ENCODE data around the gene WFS1.

WFS1 gene

GRCh38 chr4:6281436-6282313 is 12.0 kb downstream of the WFS1 start:
- FAIRE-seq = no peak

GRCh38 chr4:6282314-6282771 is 12.7 kb downstream of the WFS1 start:
- FAIRE-seq = no peak

GRCh38 chr4:6283282-6283681 is 13.6 kb downstream of the WFS1 start:
- no peak for FAIRE-seq

GRCh38 chr4:6287017-6287788 is 17.6 kb downstream of the WFS1 start:
- no peak for FAIRE-seq

- no peak for FAIRE-seq
These were observed 18.7 kb downstream of the WFS1 start for GRCh38 chr4:6288342-6288741.

- no peak for FAIRE-seq
These were observed 19.2 kb downstream of the WFS1 start for GRCh38 chr4:6288871-6289270.

GRCh38 chr4:6290256-6290655 is 20.6 kb downstream of the WFS1 start:
- no peak for FAIRE-seq

- no peak for FAIRE-seq
These were observed 21.3 kb downstream of the WFS1 start for GRCh38 chr4:6290769-6291547.

- no peak for FAIRE-seq
These were observed 22.2 kb downstream of the WFS1 start for GRCh38 chr4:6291784-6292297.

- FAIRE-seq = no peak
These were observed 22.9 kb downstream of the WFS1 start for GRCh38 chr4:6292376-6293096.

GRCh38 chr4:6293097-6293445 is 23.4 kb downstream of the WFS1 start:
- FAIRE-seq = no peak

GRCh38 chr4:6293661-6294060 is 24.0 kb downstream of the WFS1 start:
- no peak for FAIRE-seq

GRCh38 chr4:6294705-6295421 is 25.2 kb downstream of the WFS1 start:
- FAIRE-seq = no peak

GRCh38 chr4:6295495-6295894 is 25.8 kb downstream of the WFS1 start:
- no peak for FAIRE-seq

GRCh38 chr4:6296026-6296425 is 26.4 kb downstream of the WFS1 start:
- no peak for FAIRE-seq

- FAIRE-seq = no peak
These were observed 27.7 kb downstream of the WFS1 start for GRCh38 chr4:6297266-6297815.

- no peak for FAIRE-seq
These were observed 28.4 kb downstream of the WFS1 start for GRCh38 chr4:6298035-6298434.

GRCh38 chr4:6298852-6299251 is 29.2 kb downstream of the WFS1 start:
- no peak for FAIRE-seq

- FAIRE-seq = no peak
These were observed 30.2 kb downstream of the WFS1 start for GRCh38 chr4:6299875-6300274.

GRCh38 chr4:6300359-6300758 is 30.7 kb downstream of the WFS1 start:
- no peak for FAIRE-seq

GRCh38 chr4:6301051-6301731 is 31.5 kb downstream of the WFS1 start:
- no peak for FAIRE-seq
